GM21390 (cell line): ENCODE measurements around the gene PYHIN1.

ENCODE experiments used
- ATAC-seq: cut with Tn5 transposase; IDR thresholded peaks from one replicate; pipeline ENCODE4 v1.9.1; 2021; ENCODE audit not compliant: unreplicated experiment

The PYHIN1 gene

GRCh38 chr1:158931055-158931737, at the start of gene PYHIN1:
TSS of gene PYHIN1 (plus strand) at chr1:158931552. CDS start at chr1:158936911, 5,359 bp downstream.
- ATAC-seq = no peak

DNA sequence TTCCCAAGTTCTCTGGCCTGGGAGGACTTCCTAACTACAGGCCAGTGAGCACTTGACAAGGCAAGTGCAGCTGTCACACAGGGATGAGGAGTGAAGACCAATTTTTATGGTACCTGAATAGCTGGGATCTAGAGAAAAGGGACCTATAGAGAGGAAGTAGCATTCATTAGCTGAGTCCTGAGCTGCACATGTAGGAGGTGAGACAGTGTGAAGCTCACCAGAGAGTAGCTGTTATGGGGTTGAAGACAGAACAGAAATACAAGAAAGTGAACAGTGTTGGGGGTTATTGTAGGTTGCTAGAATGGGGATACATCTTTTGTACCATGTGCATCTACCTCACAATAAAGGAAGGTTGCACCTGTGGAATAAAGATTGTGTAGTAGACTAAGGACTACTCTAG, 37.7 kb upstream of the PYHIN1 start:
- ATAC-seq = no peak

DNA sequence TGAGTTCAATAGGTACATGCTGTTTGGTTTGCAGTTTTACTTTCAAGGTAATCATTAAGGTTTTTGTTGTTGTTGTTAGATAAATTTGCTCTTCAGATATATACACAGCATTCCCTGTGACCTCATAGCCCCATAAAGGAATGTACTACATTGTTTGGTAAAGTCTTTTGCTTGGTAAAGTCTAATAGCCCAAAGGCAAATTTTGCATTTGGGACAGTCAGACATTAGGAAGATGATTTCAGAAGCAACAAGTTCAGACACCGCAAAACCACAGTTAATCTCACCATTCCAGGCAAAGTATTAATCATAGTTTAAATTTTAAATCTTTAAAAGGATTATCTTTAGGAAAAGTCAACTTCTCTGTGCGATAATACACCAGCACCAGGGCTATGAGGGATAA, 32.6 kb upstream of the PYHIN1 start:
- ATAC-seq = no peak

- ATAC-seq = no peak
These were observed 29.7 kb upstream of the PYHIN1 start for GRCh38 chr1:158901623-158902022.

- ATAC-seq = no peak
These were observed 15.3 kb upstream of the PYHIN1 start for GRCh38 chr1:158916085-158916484.

DNA sequence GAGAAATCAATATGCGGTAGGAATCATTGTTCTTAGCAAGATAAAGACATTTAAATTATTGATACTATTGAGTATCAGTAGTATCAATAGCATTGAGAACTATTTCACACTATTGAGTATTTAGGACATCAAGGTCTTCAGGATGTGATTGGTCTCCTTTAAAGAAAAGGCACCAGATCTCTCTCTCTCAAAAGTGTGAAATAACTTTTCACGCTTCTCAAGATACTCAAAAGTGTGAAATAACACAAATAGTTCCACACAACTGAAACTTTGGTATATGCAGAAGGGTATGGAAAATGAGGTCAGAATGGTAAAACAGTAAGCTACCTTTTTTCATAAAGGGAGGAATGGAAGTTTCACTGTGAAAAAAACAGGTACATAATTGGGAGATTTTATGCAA, 6.7 kb upstream of the PYHIN1 start:
- ATAC-seq = no peak

- no peak for ATAC-seq
These were observed 848 bp upstream of the PYHIN1 start for GRCh38 chr1:158930504-158930903.

DNA sequence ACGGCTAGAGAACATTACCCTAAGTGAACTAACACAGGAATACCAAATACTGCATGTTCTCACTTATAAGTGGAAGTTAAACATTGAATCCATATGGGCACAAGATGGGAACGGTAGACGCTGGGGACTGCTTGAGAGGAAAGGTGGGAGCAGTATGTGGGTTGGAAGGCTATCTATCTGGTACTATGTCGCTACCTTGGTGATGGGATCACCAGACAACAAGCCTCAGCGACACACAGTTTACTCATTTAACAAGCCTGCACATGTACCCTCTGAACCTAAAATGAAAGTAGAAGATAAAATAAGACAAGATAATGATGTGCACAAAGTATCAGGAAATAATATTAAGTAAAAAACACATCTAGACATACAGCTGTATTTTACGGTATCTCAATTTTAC, 819 bp downstream of the PYHIN1 start:
- no peak for ATAC-seq

- ATAC-seq = peak; percentile 62
These were observed 2.3 kb downstream of the PYHIN1 start for GRCh38 chr1:158933621-158934020.

DNA sequence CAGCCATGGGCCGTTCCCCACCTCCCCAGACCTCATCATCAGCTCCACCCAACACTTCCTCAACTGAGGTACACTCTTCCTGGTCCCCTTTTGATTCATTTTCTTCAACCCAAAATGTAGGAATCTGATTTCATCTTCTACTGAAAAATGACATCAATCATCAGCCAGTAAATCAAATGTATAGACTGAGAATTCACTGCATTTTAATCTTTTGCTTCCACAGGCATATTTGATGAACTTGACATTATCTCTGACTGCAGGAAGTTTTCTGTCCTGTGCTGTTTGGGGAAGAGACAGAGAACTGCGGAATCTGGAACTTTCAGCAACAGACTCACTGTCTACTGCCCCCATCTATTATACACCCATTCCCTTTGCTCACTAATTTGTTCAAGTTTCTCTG, 7.8 kb downstream of the PYHIN1 start:
- no peak for ATAC-seq

- ATAC-seq = no peak
These were observed 10.0 kb downstream of the PYHIN1 start for GRCh38 chr1:158941317-158941716.

DNA sequence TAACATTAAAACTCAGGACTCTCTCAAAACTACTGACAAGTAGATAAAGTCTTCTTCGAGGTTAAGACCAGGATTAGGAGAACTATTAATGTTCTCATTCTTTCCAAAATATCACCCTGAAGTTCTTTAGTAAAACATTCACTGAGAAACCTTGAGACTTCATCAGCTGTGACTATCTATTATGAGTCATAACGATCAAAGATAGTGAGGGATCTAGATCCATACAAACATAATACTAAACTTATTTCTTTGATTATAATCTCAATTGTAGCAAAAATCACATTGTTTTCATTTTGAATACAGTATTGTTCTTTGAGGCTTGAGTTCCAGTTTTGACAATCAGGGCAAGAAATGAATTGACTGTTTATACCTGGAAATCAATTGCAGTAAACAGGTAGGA, 11.1 kb downstream of the PYHIN1 start:
- ATAC-seq = no peak

GRCh38 chr1:158943059-158943458, 11.7 kb downstream of the PYHIN1 start:
- ATAC-seq = no peak

GRCh38 chr1:158945061-158945460, 13.7 kb downstream of the PYHIN1 start:
- no peak for ATAC-seq

DNA sequence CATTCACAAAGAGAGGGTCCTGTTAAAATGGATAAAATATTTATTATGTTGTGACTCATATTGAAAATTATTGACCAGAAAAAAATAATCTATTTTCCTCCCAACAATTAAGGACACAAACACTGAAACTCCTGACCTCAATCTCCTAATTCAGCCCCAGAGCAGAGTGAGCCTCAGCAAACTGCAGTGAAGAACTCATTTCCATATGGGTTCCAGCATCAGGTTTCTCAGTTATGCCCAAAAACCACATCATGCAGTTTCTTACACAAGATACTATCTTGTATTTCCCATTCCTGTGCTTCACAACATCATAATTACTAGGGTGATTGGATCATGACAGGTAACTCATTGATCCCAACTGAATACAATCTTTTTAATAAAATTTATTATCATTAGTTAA, 15.4 kb downstream of the PYHIN1 start:
- no peak for ATAC-seq

DNA sequence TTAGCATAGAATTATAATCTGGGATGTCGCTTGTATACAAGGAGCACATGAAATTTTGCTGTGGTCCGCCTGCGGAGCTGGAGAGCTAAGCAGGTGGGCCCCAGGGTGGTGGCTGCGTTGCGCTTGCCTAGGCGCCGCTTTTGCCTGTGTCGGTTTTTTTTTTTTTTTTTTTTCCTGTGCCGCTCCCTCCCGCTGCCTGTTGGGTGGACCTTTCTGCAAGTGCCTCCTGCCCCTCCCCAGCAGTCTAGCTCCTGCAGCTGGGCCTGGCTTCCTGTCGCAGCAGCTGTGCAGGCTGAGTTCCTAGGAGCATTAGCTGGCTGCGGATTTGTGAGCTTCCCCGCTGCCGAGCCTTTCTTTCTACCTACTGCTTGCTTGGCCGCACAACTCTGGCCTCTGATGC, 20.6 kb downstream of the PYHIN1 start:
- ATAC-seq = peak; percentile 85

- peak; percentile 51 for ATAC-seq
These were observed 21.1 kb downstream of the PYHIN1 start for GRCh38 chr1:158952416-158952815.

DNA sequence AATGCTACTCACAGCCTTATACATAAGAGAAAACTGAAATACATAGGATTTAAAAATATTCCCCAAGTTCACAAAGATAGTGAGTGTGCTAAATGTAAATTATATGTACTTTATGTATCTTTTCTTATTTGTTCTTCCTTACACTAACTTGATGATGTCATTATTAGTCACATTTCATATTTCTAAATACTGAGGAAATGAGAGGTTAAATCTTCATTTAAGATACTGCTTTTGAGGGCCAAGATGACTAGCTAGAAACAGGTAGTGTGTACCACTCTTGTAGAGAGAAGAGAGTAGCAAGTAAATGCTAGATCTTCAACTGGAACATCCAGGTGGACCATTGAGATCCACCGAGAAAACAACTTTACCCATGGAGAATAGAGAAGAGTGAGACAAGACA, 29.8 kb downstream of the PYHIN1 start:
- ATAC-seq = no peak

GRCh38 chr1:158962983-158963382, 31.6 kb downstream of the PYHIN1 start:
- ATAC-seq = no peak

DNA sequence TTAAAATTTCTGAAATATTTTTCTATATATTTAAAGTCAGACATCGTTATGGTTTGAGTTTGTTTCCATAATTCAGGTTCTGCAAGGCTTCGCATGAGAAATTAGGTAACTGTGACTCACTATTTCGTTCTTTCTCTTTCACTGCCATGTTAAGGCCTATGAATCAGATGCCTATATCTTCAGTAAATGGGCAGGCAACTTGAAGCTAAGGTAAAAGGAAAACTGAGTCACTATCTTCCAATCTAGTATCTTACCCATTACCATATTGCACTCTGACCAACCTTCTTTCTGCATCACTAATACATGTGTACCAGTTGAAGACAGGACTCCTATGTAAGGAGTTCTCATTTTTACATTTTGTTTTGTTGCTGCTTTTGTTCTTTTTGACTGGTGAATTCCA, 37.8 kb downstream of the PYHIN1 start:
- ATAC-seq = no peak

- no peak for ATAC-seq
These were observed 38.5 kb downstream of the PYHIN1 start for GRCh38 chr1:158969855-158970254.

DNA sequence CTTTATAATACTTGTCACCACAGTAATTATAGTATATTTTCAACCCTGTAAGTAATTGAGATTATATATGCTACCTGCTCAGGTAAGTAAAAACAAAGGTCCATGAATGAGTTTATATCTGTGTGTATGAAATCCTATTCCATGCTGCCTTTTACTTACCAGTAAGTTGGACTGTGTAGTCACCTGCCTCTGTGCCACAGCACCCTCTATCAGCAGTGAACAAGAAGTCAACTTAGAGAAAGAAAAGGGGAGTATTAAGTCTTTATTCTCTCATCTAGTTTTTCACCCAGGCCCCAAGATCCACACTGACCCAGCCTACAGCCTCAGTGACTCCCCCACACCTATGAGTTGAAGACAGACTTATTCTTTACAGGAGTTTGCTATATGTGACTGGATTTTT, 41.5 kb downstream of the PYHIN1 start:
- ATAC-seq = no peak

DNA sequence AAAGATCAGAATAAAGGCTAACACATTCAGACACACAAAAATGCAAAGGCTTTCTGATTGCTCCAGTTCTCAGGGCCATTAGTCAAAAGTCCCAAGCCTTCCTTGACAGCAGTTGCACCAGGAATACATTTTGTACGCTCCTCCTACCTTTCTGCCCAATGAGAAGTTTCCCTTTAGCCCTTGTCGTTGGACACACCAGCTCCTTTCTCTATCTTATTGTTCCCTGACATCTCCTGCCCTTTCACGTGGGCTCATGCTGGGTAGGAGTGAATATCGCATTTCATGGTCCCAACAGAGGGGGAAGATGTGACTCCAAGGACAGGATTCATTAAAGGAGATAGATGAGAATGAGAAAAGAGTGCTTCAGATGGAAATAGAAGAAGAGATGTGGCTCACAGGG, 44.9 kb downstream of the PYHIN1 start:
- ATAC-seq = no peak
